Measurements from ENCODE around the gene MEIOSIN.
"Not testable (repeated sequence)": the region's sequence is repeated elsewhere in the genome, so short reads cannot be mapped to it uniquely, and the experiment has no call there.

The MEIOSIN gene

DNA sequence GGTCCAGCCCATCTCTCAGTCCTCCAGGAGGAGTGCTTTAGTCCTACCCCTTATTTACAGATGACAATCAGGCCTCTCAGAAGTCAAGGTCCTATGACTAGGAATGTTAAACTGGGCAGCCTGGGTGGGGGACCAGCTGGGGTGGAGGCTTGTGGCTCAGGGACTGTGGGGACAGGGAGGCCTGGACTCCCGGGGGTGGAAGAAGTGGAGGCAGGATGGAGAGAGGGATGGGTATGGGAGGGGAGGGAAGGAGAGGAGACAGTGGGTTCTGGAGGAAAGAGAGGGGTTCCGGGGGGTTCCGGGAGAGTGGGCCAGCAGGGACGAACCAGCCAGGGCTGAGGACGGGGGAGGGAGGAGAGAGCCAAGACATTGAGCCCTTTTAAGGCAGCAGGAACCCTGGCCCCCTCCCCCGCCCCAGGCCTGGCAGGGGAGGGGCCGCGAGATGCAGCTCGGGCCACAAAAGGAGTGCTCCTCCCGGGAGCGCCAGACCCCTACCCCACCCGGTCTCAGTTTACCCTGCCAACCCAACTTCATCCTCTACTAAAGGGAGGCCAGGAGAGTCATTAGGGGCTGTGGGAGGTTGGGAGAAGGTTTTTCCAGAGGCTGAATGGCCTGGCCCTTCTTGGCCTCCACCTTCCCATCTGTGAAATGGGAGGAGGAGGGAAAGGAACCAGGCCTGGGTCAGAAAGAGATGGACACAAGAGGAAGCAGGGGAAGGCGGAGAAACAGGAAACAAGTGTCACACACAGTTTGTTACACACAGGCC is 47.4 kb downstream of the MEIOSIN start:
- DNase-seq: no peak

DNA sequence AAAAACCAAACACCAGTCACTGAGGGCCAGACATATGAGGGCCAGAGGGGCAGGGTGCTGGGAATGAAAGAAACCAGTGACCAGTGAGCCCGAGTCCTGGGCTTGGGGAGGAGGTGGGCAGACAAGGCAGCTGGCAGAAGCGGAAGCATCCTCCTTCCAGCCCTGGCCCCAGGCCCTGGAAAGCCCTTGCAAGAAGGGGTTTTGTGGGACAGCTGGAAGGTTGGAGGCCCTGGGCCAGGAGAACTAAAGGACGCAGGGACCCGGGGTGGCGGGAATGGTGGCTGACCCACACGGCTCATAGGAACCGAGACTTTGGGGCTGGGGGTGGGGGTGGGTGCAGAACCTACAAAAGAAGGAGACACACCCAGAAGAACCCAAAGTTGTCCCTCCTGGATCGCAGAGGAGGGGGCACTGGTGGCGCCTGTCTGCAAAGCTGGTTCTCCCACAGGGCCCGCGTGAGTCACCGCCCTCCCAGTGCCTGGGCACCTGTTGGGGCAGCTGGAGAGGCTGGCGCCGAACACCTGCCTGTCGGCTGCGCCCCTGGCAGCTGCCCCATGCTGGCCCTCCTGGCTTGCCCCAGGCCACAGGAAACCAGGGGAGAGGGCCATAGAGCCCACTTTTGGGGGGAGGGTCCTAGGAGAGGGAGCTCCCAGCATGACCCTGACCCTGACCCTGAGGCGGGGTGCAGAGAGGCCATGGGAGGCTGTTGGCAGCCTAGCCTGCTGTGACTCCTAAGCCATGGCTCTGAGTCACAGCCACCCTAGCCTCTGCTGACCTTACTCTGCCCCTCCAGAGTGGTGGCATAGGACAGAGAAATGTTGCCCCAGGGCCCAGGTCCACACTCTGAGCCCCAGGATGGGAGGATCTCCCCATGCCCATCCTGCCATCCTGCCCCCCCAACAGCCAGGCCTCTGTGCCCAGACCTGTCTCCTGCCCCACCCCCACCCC is 48.2 kb downstream of the MEIOSIN start:
- DNase-seq: no peak

DNA sequence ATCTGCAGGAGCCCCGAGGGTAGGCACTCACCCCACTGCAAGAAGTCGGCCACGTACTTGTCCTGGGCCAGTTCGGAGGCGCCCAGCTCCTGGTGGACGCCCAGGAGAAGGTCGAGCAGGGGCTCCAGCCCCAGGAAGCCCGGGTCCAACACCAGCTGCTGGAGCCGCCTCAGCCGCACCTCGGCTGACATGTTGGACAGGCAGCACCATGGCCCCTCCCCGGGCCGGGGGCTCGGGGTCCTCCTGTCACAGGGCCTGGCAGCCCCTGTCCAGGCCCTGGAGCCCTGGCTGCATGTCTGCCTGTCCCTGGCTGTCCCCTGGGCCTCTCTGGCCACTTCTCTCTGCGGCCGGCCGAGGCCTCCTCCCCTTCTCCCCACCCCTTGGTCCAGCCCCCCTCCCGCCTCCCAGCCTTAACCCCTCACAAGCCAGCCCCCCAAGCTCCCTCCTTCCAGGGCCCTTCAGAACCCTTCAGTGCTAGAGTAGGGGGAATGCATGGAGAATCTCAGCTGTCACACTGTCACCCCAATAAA is 49.0 kb downstream of the MEIOSIN start, which contains the start of gene DMPK:
TSS of gene DMPK (minus strand) at position 329 of the 530 bp plus-strand sequence. CDS start at position 191, 138 bp downstream.
- DNase-seq: no peak

DNA sequence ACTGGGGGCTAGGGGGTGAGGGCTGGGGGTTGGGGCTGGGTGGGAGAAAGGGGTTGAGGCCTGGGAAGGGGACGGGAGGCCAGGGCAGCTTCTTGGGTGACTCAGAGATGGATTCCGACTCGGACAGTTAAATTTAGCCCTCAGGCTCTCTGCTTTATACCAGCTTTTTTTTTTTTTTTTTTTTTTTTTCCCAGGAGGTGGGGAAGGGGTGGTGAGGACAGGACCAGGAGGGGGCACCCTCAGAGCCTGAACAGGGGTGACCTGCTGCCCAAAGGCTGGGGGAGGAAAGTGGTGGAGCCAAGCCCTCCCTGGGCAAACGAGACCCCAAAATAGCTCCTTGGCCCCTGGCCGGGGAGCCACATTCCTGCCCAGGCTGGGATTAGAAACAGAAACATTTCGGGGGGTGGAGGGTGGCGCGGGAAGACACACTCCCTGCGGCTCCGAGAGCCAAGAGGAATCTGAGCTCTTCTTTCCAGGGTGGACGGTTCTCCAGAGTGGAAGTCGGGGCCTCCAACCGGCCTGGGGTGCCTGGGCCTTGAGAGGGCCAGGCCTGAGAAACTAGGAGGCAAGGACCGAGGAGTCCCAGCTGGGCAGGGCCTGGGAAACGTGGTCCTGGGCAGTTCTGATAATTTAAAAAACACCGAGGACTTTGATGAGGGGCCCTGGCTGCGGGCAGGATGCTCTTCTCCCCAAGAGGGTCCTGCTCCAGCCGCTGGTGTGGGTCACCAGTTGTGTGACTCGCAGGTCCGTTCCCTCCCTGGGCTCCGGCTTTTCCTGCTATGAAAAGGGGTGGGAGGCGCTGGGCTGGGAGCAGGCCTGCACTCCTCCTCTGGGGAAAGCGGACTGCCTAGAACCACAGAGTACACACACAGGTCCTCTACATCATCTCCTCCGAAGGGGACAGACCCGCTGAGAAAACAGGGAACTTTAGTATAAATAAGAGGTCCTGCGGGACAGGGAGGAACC is 49.9 kb downstream of the MEIOSIN start:
- no peak for DNase-seq

DNA sequence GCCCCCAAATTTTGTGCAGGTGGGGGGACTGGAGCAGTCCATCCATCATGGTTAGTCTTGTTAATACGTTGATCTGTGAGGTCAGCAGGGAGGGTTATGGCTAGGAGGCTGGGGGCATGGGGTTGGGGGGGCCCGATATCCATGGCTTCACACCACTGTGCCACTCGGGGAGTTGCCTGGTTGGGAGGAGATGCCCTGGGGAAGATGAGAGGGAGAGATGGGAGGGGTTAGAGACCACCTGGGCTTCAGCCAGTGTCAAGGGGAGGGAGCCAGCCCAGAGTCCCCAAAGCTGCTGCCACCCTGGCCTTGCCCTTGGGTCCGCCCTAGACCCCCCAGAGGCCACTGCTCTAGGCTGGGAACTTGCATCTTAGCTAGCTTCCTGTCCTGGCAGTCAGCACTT is 50.9 kb downstream of the MEIOSIN start:
- no peak for DNase-seq

DNA sequence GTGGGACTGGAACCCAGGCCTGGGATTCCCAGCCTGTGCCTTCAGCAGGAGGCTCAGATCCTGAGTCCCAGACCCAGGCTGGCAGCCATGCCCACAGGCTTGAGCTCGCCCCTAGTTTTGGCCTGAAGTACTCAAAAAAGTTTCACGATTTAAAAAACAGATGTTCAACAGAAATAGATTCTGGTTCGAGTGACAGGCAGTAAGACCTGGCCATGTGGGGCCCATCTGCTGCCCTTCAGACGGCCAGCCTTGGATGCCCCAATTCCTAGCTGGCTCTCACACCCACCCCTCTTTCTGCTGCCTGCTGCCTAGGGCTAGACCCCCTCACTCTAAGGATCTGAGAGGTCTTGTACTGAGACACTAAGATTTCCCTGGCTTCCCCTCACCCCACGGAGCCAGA is 51.9 kb downstream of the MEIOSIN start:
- DNase-seq: no peak

DNA sequence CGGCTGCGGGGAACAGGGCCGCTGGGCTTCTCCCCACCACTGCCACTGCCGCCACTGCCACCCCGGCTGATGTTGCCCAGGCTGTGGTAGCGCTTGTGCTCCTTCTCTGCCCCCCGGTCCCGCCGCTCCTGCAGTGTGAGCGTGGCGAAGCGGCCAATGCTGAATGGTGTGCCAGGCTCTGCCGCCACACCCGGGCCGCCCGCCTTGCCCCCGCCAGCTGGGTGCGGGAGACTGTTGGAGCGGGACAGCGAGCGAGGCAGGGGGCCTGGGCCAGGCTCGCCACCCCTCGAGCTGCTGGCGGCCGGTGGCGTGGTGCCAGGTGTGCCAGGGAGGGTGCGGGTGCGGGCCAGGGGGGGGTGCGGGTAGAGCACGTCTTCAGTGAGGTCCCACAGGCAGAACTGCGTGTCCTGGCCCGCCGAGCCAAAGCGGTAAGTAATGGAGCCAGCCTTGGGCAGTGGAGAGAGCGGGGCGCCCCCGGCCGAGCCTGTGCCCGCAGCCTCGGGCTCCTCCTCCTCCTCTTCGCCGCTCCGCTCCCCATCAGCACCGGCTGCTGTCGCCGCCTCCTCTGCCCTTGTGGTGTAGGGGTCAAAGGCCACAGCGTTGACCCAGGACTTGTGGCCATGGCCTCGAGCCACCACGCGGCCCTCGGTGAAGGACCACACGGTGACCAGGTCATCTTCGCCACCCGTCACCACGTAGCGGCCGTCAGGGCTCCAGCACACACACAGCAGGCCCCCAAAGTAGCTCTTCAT is 52.7 kb downstream of the MEIOSIN start:
- no peak for DNase-seq

DNA sequence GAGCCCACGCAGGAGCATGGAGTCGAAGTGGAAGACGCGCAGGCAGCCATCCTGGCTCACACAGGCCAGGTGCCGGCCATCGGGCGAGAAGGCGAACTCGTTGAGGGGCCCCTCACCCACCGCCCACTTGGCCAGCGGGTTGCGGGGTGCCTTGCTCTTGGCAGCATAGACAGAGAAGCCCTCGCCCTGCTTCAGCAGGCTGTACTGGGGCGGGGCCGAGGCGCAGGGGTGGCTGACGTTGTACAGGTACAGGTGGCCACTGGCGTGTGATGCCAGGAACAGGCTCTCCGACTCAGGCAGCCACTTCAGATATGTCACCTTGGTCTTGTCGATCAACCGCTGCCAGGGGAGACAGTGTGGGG is 53.3 kb downstream of the MEIOSIN start:
- no peak for DNase-seq

DNA sequence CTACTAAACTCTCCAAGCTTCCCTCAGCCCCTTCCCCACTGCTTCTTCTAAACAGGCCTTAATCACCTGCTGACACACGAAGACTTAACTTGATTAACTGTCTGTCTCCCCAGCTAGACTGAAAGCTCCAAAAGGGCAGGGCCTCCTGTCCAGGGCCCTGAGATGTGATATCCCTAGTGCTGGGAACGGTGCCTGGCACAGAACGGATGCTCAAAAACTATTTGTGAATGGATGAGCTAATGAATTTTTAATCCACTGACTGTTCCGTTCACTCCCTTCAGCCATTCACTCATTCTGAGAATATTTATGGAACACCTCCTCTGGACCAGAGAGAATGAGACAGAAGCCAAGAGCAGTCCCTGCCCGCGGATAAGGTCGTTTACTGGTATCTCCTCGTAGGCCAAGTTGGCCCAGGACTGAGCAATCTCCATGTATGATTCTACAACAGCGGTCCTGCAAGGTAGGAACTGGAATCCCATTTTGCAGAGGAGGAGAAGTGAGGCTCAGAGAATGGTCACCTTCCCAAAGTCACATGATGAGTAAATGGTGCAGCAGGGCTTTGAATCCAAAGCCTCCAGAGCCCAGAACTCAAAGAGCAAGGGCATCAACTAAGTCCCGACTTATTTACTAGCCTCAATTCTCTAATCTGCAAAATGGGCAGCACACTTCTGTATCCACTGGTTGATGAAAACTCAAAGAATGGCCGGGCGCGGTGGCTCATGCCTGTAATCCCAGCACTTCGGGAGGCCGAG is 56.0 kb downstream of the MEIOSIN start:
- no peak for DNase-seq

DNA sequence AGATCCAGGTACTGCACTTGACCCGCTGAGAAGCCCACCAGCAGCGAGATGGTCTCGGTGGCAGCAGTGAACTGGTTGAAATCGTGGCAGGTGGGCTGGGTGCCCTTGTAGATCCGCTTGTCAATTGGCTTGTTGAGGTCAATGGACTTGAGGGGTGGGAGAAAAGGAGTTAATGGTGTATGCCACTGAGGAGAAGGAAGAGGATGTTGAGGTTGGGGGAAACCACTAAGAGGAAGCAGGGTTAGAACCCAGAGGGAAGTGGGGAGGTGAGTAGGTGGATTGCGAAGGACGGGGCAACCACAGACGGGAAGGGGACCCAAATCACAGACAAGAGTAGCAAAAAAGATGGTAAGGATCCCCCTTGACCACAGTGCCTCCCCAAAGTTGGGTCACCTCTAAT is 57.7 kb downstream of the MEIOSIN start:
- DNase-seq: no peak

DNA sequence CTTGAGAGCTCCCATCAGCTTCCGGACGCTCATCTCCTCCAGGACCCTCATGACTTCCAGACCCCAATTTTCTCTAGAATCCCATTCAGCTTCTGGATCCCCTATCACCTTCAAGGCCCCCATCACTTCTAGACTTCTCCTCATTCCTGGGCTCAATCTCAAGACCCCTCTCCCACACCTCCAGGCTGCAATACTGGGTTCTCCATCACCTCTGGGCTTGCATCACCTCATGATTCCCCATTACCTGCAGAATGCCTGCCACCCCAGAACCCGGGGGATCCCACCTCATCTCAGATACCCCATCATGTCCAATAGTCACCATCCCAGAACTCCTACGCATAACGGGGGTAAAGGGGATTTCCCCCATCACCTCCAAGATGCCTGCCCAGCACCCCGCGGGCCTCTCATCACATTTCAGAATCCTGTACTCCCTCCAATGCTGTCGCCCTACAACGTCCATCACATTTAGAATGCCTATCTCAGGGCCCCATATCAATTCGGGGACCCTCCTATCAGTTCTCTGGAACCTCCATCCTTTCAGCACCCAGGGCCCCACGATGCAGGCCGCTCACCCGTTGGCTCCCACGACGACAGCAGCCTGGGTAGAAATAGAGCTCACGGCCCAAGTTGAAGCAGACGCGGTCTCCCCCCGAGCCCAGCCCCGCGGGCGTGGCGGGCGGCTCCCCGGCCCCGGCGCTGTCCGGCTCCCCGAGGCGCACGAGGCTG is 58.7 kb downstream of the MEIOSIN start:
- peak; percentile 61 for DNase-seq

DNA sequence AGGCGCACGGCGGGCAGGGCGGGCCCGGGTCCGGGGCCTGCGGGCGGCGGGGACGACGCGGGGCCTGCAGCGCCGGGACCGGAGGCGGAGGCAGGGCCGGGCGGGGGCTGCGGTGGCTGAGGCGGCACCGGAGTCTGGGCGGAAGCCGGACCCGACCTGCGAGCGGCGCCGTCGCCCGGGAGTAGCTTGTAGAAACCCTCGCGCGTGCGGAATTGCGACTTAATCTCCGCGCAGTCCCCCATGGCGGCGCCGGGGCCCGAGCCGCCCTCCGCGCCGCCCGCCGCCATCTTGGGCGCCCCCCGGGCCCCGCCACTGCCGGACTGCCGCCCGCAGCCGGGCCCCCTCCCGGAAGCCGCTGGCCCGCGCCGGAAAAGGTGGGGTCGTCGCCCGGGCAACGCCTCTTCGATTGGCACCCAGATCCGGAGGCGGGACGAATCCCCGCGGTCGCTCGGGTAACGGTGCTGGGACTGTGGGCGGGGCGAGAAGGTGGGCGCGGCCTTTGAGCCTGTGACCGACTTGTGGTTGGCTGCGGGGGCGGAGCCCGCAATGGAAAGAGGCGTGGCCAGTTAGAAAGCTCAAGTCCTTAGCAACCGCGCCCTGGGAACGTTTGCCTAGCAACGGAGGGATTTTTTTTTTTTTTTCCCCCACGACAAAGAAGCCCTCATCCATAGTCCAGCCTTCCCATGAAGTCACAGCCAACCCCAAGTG is 59.4 kb downstream of the MEIOSIN start, which contains the start of gene DMWD:
TSS of gene DMWD (minus strand) at position 376 of the 708 bp plus-strand sequence. CDS start at position 287, 89 bp downstream.
- DNase-seq: peak; percentile 100

DNA sequence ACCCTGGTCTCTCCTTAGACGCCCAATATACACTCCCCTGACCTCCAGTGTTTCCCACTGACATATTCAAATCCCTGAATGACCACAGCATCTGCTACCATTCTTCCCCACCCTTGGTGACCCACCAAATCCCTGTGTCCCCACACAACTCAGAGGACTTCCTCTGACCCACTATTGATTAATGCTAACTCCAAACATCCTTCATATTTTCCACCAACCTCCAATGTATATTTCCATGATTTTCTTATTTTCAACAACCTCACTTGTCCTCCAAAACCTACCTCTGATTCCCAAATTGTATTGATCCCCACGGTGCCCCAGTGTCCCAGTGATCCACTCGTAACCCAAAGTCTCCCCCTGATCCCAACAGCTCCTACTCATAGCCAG is 59.9 kb downstream of the MEIOSIN start:
- DNase-seq: no peak

DNA sequence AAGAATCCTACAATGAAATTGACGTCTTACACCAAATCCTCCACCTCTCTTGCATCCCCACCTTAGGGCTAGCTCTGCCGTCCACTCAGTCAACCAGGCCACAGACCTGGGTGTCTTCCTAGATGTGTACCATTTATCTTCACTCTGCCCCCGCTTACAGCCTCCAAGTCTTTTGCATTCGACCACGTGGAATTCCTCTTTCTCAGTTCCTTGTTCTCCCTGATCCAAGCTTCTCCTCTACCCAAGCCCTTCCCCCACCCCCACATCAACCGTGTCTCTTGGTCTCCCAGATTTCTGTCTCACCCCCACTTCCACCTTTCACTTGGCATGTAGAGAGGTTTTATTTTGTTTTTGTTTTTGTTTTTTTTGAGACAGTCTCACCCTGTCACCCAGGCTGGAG is 60.6 kb downstream of the MEIOSIN start:
- DNase-seq: no peak

DNA sequence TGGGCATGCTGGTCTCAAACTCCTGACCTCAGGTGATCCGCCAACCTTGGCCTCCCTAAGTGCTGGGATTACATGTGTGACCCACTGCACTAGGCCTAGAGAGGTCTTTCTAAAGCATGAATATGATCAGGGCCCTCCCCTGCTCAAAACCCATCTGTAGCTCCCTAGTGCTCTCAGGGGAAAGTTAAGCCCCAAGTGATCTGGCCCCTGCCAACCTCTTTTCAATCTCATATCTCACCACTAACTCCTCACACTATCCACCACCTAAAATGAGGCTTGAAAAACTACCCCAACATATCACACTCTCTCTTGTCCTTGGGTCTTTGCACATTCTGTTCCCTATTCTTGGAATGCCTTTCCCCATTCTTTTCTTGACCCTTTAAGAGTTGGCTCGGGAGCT is 61.4 kb downstream of the MEIOSIN start:
- DNase-seq: no peak

DNA sequence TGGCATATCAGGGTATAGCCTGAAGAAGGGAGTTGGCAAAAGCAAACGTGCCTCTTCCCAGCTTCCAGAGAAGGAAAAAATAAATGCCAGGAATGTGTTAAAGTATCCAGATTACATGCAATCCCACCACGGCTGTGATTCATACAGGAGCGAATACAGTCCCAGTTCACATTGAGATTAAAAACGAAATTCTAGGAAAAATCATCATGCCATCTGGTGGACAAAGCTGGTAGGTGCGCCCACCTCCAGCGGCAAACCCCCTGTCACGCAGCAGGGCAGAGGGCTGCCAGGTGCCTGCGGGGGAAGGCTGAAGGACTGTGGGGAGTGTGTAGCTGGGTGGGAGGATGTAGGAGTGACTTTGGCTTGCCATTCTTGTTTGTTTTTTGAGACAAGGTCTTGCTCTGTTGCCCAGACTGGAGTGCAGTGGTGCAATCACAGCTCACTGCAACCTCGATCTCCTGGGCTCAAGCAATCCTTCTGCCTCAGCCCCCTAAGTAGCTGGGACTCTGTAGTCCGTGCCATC is 65.8 kb downstream of the MEIOSIN start:
- DNase-seq: peak; percentile 80

DNA sequence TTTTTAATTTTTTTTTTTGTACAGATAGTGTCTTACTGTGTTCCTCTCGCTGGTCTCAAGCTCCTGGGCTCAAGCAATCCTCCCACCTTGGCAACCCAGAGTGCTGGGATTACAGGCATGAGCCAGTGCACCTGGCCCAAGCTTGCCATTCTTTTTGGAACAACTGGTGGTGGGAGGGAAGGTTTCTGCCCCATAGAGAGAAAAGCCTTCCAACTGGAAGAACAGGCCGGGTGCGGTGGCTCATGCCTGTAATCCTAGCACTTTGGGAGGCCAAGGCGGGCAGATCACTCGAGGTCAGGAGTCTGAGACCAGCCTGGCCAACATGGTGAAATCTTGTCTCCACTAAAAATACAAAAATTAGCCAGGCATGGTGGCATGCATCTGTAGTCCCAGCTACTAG is 66.3 kb downstream of the MEIOSIN start:
- not testable (repeated sequence) for DNase-seq

DNA sequence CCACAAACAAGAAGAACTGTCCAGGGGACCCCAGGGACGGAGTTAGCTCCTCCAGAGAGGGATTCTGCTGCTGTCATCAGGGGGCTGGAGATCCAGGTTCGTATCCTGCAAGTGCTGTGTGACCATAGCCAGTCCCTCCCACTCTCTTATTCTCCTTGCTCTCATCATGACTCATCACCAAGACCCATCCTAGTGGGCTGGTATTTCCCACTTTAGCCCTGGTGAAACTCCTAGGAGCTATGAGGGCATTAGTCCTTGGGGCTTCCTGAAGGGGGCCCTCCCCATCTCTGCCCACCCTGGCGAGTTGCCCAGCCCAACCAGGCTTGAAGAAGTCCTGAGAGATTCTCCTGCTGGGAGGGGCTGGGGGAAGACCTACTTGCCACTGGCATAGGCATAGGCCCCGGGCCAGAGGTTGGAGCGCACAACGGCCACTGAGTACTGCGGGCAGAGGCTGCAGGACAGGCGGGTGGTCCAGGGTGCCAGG is 66.9 kb downstream of the MEIOSIN start:
- DNase-seq: no peak

DNA sequence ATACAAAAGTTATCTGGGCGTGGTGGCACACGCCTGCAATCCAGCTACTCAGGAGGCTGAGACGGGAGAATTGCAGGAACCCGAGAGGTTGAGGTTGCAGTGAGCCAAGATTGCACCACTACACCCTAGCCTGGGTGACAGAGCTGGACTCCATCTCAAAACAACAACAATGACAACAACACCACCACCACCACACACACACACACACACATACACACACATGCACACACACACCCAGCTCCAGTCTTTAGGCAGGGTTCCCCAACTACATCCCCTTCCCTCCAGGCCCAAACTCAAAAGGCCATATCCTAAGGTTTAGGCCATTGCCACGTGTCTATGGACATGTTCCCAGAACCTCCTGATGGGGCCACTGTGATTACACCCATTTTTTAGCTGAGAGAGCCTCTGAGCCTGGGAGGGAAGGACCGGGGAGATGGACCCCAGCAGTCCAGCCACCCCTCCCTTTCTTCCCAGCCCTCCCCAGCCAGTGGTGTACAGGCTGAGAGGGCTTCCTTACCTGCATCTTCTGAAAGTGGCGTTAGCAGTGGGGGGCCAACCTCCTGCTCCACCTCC is 68.5 kb downstream of the MEIOSIN start:
- DNase-seq: no peak
